T-cell (primary cell): ENCODE results near the gene EVA1B. TPM values are rescaled to one million over a fixed set of nuclear protein-coding genes. Genes with fewer than 3 reads are reported as not detected.

Experiments
- ATAC-seq, 4 experiments: fragments of 200-7000 bp in 3 of 4; fragments of 150-1000 bp in 1 of 4; cut with Tn5 transposase; replicated peaks in 1 of 4; 1 replicate in 3 of 4; 2 replicates in 1 of 4; pipeline ENCODE4 v1.10.0; 2021; ENCODE audit warnings: moderate library complexity in 3 of 4, mild to moderate bottlenecking in 2 of 4, moderate number of reproducible peaks in 1 of 4
- CTCF ChIA-PET, 2 donors: fragments of 300-600 bp; sonication (Branson Sonifier 250); formaldehyde crosslinking; loops; one replicate each; lab custom pipeline; 2022; ENCODE audit warnings: antibody characterized with exemption in 2 of 2; lab: Charles Lee
- POLR2A ChIA-PET, 2 donors: fragments of 300-600 bp; sonication (Branson Sonifier 250); formaldehyde crosslinking; loops; one replicate each; lab custom pipeline; 2022; ENCODE audit warnings: antibody characterized with exemption in 2 of 2; lab: Charles Lee
- DNase-seq, 35 experiments: peaks; one replicate each; pipeline versions ENCODE4 v3.0.0 to v3.0.0-alpha.2; 2013 to 2023
- H3K27ac ChIP-seq: one replicate; pipeline ENCODE4 v1.5.1; 2013; ENCODE audit warnings: low read length
- H3K27me3 ChIP-seq, 2 experiments: replicated peaks in 1 of 2; 1 replicate in 1 of 2; 2 replicates in 1 of 2; pipeline versions ENCODE4 v1.6.1 to v1.7.0; 2013; ENCODE audit warnings: low read length in 1 of 2, mixed read lengths in 1 of 2; ENCODE audit not compliant: control insufficient read depth in 2 of 2, insufficient read depth in 2 of 2; ENCODE audit errors: extremely low read depth in 1 of 2
- H3K36me3 ChIP-seq, 2 donors: 1 replicate in 1 of 2; 2 replicates in 1 of 2; pipeline versions ENCODE4 v1.6.1 to v1.7.0; 2013; ENCODE audit warnings: low read length in 1 of 2; ENCODE audit not compliant: control insufficient read depth in 2 of 2, insufficient read depth in 1 of 2; ENCODE audit errors: extremely low read depth in 1 of 2
- H3K4me1 ChIP-seq, 2 experiments: 1 replicate in 1 of 2; 2 replicates in 1 of 2; pipeline versions ENCODE4 v1.6.1 to v1.7.0; 2013; ENCODE audit warnings: low read length in 2 of 2, mixed read lengths in 1 of 2; ENCODE audit not compliant: insufficient read depth in 2 of 2, control insufficient read depth in 1 of 2; ENCODE audit errors: extremely low read depth in 1 of 2
- H3K4me3 ChIP-seq, 2 donors: 1 replicate in 1 of 2; 2 replicates in 1 of 2; pipeline versions ENCODE4 v1.5.1 to v1.7.0; 2013; ENCODE audit warnings: mild to moderate bottlenecking in 2 of 2, low read length in 1 of 2, moderate library complexity in 1 of 2; ENCODE audit not compliant: control insufficient read depth in 1 of 2; ENCODE audit errors: extremely low read depth in 1 of 2
- H3K9me3 ChIP-seq: 2 replicates; pipeline ENCODE4 v1.7.0; 2013
- H3K27ac Mint-ChIP-seq, 2 donors: one replicate each; pipeline ENCODE4 v1.8.0; 2020 to 2021; ENCODE audit warnings: mild to moderate bottlenecking in 2 of 2, mixed read lengths in 2 of 2
- H3K27me3 Mint-ChIP-seq, 2 donors: one replicate each; pipeline ENCODE4 v1.8.0; 2021 to 2022; ENCODE audit warnings: mixed read lengths in 2 of 2
- H3K36me3 Mint-ChIP-seq: one replicate; pipeline ENCODE4 v1.8.0; 2021; ENCODE audit warnings: mixed read lengths
- H3K4me1 Mint-ChIP-seq, 3 donors: one replicate each; pipeline ENCODE4 v1.8.0; 2020 to 2022; ENCODE audit warnings: mixed read lengths in 3 of 3, mild to moderate bottlenecking in 1 of 3
- H3K4me3 Mint-ChIP-seq, 3 donors: one replicate each; pipeline ENCODE4 v1.8.0; 2020 to 2022; ENCODE audit warnings: mild to moderate bottlenecking in 3 of 3, mixed read lengths in 3 of 3, moderate library complexity in 3 of 3
- H3K9me3 Mint-ChIP-seq, 3 donors: one replicate each; pipeline ENCODE4 v1.8.0; 2020 to 2022; ENCODE audit warnings: mixed read lengths in 3 of 3
- WGBS: methylation state at CpG from one replicate; pipeline ENCODE4 v1.1.5; 2013; ENCODE audit warnings: missing lambda C conversion rate; ENCODE audit not compliant: insufficient coverage; 5-methylcytosine and 5-hydroxymethylcytosine counted together
- total RNA-seq, 35 experiments: library from RNA in 6 of 35; stranded (reverse) in 6 of 35; fragments of 120-200 nt in 1 of 35; gene quantifications; one replicate each; pipeline versions ENCODE4 v1.2.1 to v1.2.4 and lab custom pipeline; 2013 to 2026

The EVA1B gene
- total RNA-seq, 5 donors from 2014 or later (not counting 1 experiment from before 2014, with no cell fraction given) = 2.0 to 8.1 (median 5.6) TPM

DNA sequence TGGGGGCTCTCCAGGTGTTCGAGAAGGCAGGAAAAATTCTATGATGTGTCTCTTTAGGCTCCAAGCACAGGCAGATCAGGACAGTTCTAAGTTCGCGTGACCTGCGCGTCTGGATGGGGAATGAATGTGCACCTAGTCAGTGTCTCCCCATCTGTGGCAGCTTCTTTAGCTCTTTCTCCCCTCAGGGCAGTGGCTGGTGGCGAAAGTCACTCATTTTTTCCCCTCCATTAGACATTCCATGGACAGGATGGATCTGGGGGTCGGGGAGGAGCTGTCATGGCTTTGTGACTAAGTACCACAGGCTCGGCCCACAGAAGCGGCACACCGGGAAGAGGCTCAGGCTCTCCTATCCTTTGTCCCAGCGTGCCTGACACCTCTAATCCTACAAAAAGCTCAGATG lies 31.0 kb upstream of the EVA1B start:
- H3K4me3 Mint-ChIP-seq = no peak overlapping the region
- Histone ChIP-seq H3K27ac (no peak overlapping the region), H3K27me3 (no peaks in the 10 kb centered on the region), H3K4me3 (no peak overlapping the region), H3K9me3 (no peaks in the 10 kb centered on the region), H3K4me1 (peaks cover 2 to 33% of the 10 kb centered on the region in 2 experiments), H3K36me3 (peaks cover 27 to 62% of the 10 kb centered on the region in 2 donors)
- no peaks in the 10 kb centered on the region for H3K27me3 Mint-ChIP-seq
- H3K27ac Mint-ChIP-seq = no peak overlapping the region
- H3K9me3 Mint-ChIP-seq = no peaks in the 10 kb centered on the region
- peaks cover 17 to 38% (median 27%) of the 10 kb centered on the region in 3 donors for H3K4me1 Mint-ChIP-seq
- ChIA-PET CTCF (interaction anchor here in 1 of 2 donors (0.5 to 1.2 kb wide), 2 partner anchors 10 to 12 kb away, joined by 4 to 6 read pairs; no protein-coding TSS in a partner anchor), POLR2A (no interaction called here)
- 92% methylated on average over 8 of the region's 11 CpGs for WGBS
- no peak for DNase-seq
- peaks cover 39% of the 10 kb centered on the region for H3K36me3 Mint-ChIP-seq
- ATAC-seq = no peak

DNA sequence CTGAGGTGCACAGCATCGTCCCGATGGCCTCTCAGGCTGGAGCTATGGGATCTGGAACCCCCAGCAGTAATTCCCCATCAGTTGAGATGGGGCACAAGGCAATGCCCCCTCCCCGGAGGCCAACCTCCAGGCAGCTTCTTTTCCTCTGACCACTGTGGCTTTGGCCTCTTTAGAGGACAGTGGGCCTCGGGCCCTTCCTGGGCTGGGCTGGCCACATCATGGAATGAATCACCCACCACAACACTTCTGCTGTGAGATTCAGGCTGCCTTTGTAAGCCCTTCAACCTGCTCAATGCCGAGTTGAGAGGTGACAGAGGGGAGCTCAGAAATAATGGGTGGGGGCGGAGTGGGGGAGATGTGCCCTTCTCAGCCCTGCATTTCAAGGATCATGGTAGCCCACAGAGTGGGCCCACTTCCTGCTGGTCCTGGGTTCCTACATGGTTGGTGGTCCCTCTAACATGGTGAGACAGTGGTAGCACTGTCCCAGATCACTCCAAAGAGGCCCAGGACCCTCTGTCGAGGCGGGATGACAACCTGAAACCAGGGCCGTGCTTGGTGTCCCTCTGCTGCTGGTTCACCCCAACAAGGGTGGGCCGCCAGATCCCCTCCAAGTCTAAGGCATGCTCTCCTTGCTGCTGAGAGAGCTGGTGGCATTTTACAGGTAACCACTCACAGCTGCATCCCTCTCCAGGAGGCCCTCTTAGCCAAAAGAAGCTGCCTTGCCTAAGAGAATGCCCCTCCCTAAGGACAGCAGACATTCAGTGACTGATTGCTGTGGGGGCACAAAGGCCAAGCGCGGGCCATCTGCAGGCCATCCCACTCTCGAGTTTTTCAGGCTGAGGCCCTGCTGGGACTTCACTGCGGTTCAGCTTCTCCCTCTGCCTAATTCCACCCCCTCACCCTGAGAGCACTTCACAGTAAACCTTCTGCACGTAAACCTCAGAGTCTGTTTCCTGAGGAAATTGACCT lies 29.7 kb upstream of the EVA1B start:
- H3K27ac ChIP-seq = no peak overlapping the region
- ATAC-seq (no peak), DNase-seq (no peak)
- CTCF ChIA-PET = interaction anchor here in 1 of 2 donors (0.6 to 0.7 kb wide), 2 partner anchors 14 to 44 kb away, joined by 3 read pairs; no protein-coding TSS in a partner anchor
- H3K27me3 ChIP-seq = no peaks in the 10 kb centered on the region
- 89% methylated on average over 13 of the region's 15 CpGs for WGBS
- POLR2A ChIA-PET = no interaction called here
- no peak overlapping the region for H3K4me3 ChIP-seq
- H3K36me3 ChIP-seq = peaks cover 20 to 56% of the 10 kb centered on the region in 2 donors
- no peaks in the 10 kb centered on the region for H3K9me3 Mint-ChIP-seq
- no peaks in the 10 kb centered on the region for H3K27me3 Mint-ChIP-seq
- H3K4me1 Mint-ChIP-seq = peaks cover 16 to 32% (median 24%) of the 10 kb centered on the region in 3 donors
- H3K9me3 ChIP-seq = no peaks in the 10 kb centered on the region
- peaks cover 41% of the 10 kb centered on the region for H3K36me3 Mint-ChIP-seq
- H3K27ac Mint-ChIP-seq = peak overlapping the region in 1 of 2 donors; percentile 12
- no peak overlapping the region for H3K4me3 Mint-ChIP-seq
- H3K4me1 ChIP-seq = peaks cover 2 to 29% of the 10 kb centered on the region in 2 experiments

- POLR2A ChIA-PET = interaction anchor here in 1 of 2 donors (0.5 kb wide), 1 partner anchor 558 kb away, joined by 3 read pairs; no protein-coding TSS in a partner anchor
- CTCF ChIA-PET = interaction anchor here in 1 of 2 donors (2.3 kb wide), 1 partner anchor 16 kb away, joined by 12 read pairs; no protein-coding TSS in a partner anchor
- Histone ChIP-seq H3K27me3 (no peaks in the 10 kb centered on the region), H3K36me3 (peaks cover 17 to 57% of the 10 kb centered on the region in 2 donors), H3K4me1 (peaks cover 2 to 29% of the 10 kb centered on the region in 2 experiments), H3K9me3 (no peaks in the 10 kb centered on the region), H3K4me3 (no peak overlapping the region), H3K27ac (no peak overlapping the region)
- Mint-ChIP-seq H3K36me3 (peaks cover 43% of the 10 kb centered on the region), H3K9me3 (no peaks in the 10 kb centered on the region), H3K4me3 (no peak overlapping the region), H3K27ac (peak overlapping the region; percentile 12 to 69), H3K4me1 (peaks cover 16 to 29% (median 24%) of the 10 kb centered on the region in 3 donors), H3K27me3 (no peaks in the 10 kb centered on the region)
- 94% methylated on average over 11 of the region's 13 CpGs for WGBS
- ATAC-seq = no peak
- no peak for DNase-seq
Observed at GRCh38 chr1:36352125-36352909, 28.9 kb upstream of the EVA1B start.

DNA sequence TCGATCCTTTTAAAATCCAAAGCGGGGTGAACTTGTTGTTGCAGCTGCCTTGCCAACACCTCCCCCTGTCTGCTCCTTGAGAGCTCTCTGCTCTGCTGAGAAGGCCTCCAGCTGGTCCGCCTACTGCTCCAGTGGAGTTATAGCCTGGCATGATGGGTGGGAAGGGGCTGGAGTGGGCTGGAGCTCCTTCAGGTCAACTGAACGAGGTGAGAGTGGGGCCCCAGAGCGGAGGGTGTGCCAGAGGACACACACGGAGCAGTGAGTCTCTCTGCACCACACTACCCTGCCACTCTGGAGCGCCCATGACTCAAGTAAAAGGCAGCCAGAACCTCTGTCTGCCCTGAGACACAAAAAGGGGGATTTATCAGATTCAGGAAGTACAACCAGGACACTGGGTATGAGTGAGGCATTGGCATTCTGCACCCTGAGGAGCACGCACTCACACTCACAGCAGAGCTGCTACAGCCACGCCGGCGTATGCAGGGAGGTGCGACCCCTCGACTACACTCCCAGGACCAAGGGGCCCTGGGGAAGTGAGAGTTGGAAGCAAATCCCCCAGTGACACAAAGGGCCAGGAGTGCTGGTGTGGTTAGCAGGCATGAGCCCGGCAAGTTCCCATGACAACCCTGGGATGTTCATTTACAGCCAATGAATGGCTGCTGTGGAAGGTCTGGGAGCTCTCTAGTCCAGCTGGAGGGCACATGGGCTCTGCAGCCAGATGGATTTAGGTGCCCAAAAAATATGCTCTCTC lies 28.0 kb upstream of the EVA1B start:
- H3K9me3 Mint-ChIP-seq = no peaks in the 10 kb centered on the region
- Histone ChIP-seq H3K4me3 (no peak overlapping the region), H3K36me3 (peaks cover 17 to 58% of the 10 kb centered on the region in 2 donors), H3K9me3 (no peaks in the 10 kb centered on the region), H3K27me3 (no peaks in the 10 kb centered on the region), H3K4me1 (peaks cover 2 to 29% of the 10 kb centered on the region in 2 experiments), H3K27ac (peak overlapping the region; percentile 8)
- peak in 2 of 4 experiments; percentile 12 to 16 for ATAC-seq
- peaks cover 16 to 29% (median 24%) of the 10 kb centered on the region in 3 donors for H3K4me1 Mint-ChIP-seq
- peak overlapping the region in 1 of 3 donors; percentile 61 for H3K4me3 Mint-ChIP-seq
- no peak for DNase-seq
- ChIA-PET POLR2A (interaction anchor here (0.5 to 1.2 kb wide), 2 partner anchors 46 to 557 kb away, joined by 3 read pairs; partner anchors contain the start of gene LSM10 (in 1 of the 2)), CTCF (interaction anchor here (1.8 to 2.3 kb wide), 3 partner anchors 16 to 17 kb away, joined by 6 to 12 read pairs (median 7); no protein-coding TSS in a partner anchor)
- 100% methylated on average over 1 of the region's 14 CpGs for WGBS
- peaks cover 43% of the 10 kb centered on the region for H3K36me3 Mint-ChIP-seq
- H3K27me3 Mint-ChIP-seq = no peaks in the 10 kb centered on the region
- H3K27ac Mint-ChIP-seq = peak overlapping the region; percentile 88 to 91

- H3K4me1 ChIP-seq = peaks cover 2 to 29% of the 10 kb centered on the region in 2 experiments
- H3K27ac ChIP-seq = peak overlapping the region; percentile 8
- no peaks in the 10 kb centered on the region for H3K27me3 ChIP-seq
- H3K36me3 ChIP-seq = peaks cover 21 to 57% of the 10 kb centered on the region in 2 donors
- H3K9me3 Mint-ChIP-seq = no peaks in the 10 kb centered on the region
- H3K4me3 ChIP-seq = no peak overlapping the region
- H3K27me3 Mint-ChIP-seq = no peaks in the 10 kb centered on the region
- peaks cover 16 to 29% (median 24%) of the 10 kb centered on the region in 3 donors for H3K4me1 Mint-ChIP-seq
- H3K27ac Mint-ChIP-seq = peak overlapping the region; percentile 88 to 91
- ChIA-PET POLR2A (interaction anchor here in 1 of 2 donors (1.2 kb wide), 1 partner anchor 47 kb away, joined by 3 read pairs; the partner anchor contains the start of gene LSM10), CTCF (interaction anchor here (1.8 to 2.3 kb wide), 3 partner anchors 16 to 18 kb away, joined by 6 to 12 read pairs (median 7); no protein-coding TSS in a partner anchor)
- H3K36me3 Mint-ChIP-seq = peaks cover 43% of the 10 kb centered on the region
- H3K4me3 Mint-ChIP-seq = peak overlapping the region in 1 of 3 donors; percentile 61
- H3K9me3 ChIP-seq = no peaks in the 10 kb centered on the region
- 21% methylated on average over 7 of the region's 13 CpGs for WGBS
- DNase-seq (peak; percentile 14 to 78 (median 56)), ATAC-seq (peak; percentile 89 to 100 (median 94))
Observed at GRCh38 chr1:36350659-36351226, 27.3 kb upstream of the EVA1B start.
